Spinal cord (tissue), 10 donors: ENCODE measurements around the gene ARID3A. TPM values are rescaled to one million over a fixed set of nuclear protein-coding genes. Genes with fewer than 3 reads are reported as not detected.
A peak's percentile ranks its signal among the peaks of the same experiment; 100 is the strongest.

Experiments used
- DNase-seq, 6 donors: peaks; one replicate each; pipeline versions ENCODE4 v3.0.0 to v3.0.0-alpha.2; 2013 to 2015; ENCODE audit warnings: low spot score in 6 of 6, low read depth in 4 of 6
- H3K27ac ChIP-seq: one replicate; pipeline ENCODE4 v1.5.1; 2013; ENCODE audit warnings: low read depth, low read length, control low read depth
- H3K27me3 ChIP-seq: one replicate; pipeline ENCODE4 v1.6.1; 2013; ENCODE audit warnings: low read length; ENCODE audit not compliant: control insufficient read depth, insufficient read depth
- H3K36me3 ChIP-seq: one replicate; pipeline ENCODE4 v1.6.1; 2013; ENCODE audit warnings: low read length; ENCODE audit not compliant: control insufficient read depth, insufficient read depth
- H3K4me1 ChIP-seq: one replicate; pipeline ENCODE4 v1.6.1; 2013; ENCODE audit warnings: low read length; ENCODE audit not compliant: control insufficient read depth, insufficient read depth
- H3K4me3 ChIP-seq: one replicate; pipeline ENCODE4 v1.5.1; 2013; ENCODE audit warnings: low read depth, low read length, control low read depth
- H3K9me3 ChIP-seq: one replicate; pipeline ENCODE4 v1.6.1; 2013; ENCODE audit warnings: low read length; ENCODE audit not compliant: control insufficient read depth, insufficient read depth
- WGBS: methylation state at CpG from one replicate; pipeline ENCODE4 v1.1.5; 2013; ENCODE audit warnings: missing lambda C conversion rate; ENCODE audit not compliant: insufficient coverage; 5-methylcytosine and 5-hydroxymethylcytosine counted together
- polyA plus RNA-seq, 2 donors: library from polyadenylated mRNA; unstranded; fragments of 120-200 nt; gene quantifications; one replicate each; pipeline ENCODE4 v1.2.1, GENCODE V29; 2013; ENCODE audit not compliant: insufficient read length in 2 of 2
- total RNA-seq, 2 donors: library from RNA; depleted of rRNA in 1 of 2; stranded (reverse); fragments of 120-200 nt in 1 of 2; fragments of >200 nt in 1 of 2; gene quantifications; one replicate each; pipeline versions ENCODE4 v1.2.3 to v1.2.4, GENCODE V29; 2013 to 2014
- donor health status: healthy.

Gene ARID3A
- total and polyA plus RNA-seq, 4 donors, result 4.8 to 14.8 (median 8.9) TPM

- Histone ChIP-seq H3K9me3 (no peaks in the 10 kb centered on the region), H3K36me3 (peaks cover 46% of the 10 kb centered on the region), H3K27ac (peak within 1 kb of the TSS; percentile 88), H3K4me1 (peaks cover 33% of the 10 kb centered on the region), H3K27me3 (no peaks in the 10 kb centered on the region), H3K4me3 (peak within 1 kb of the TSS; percentile 99)
- peak; percentile 80 to 99 (median 92) for DNase-seq
- under 1% methylated on average over 78 of the region's 78 CpGs for WGBS
Observed at GRCh38 chr19:984165-984967, 58.5 kb downstream of the ARID3A start, which contains the start of gene WDR18. TSS of gene WDR18 (plus strand) at chr19:984345. CDS start at chr19:984354, 9 bp downstream.

GRCh38 chr19:986083-986482 is 60.2 kb downstream of the ARID3A start:
- WGBS, result 99% methylated on average over 10 of the region's 14 CpGs
- H3K27ac ChIP-seq, result no peak overlapping the region
- peaks cover 59% of the 10 kb centered on the region for H3K36me3 ChIP-seq
- no peaks in the 10 kb centered on the region for H3K9me3 ChIP-seq
- peaks cover 26% of the 10 kb centered on the region for H3K4me1 ChIP-seq
- no peak for DNase-seq
- no peak overlapping the region for H3K4me3 ChIP-seq
- no peaks in the 10 kb centered on the region for H3K27me3 ChIP-seq

- H3K4me3 ChIP-seq, result no peak overlapping the region
- H3K36me3 ChIP-seq, result peaks cover 76% of the 10 kb centered on the region
- H3K9me3 ChIP-seq, result no peaks in the 10 kb centered on the region
- DNase-seq, result no peak
- 93% methylated on average over 14 of the region's 14 CpGs for WGBS
- no peak overlapping the region for H3K27ac ChIP-seq
- peaks cover 18% of the 10 kb centered on the region for H3K4me1 ChIP-seq
- H3K27me3 ChIP-seq, result no peaks in the 10 kb centered on the region
Observed at GRCh38 chr19:988081-988480, 62.2 kb downstream of the ARID3A start.

GRCh38 chr19:988510-988909 is 62.7 kb downstream of the ARID3A start:
- H3K4me3 ChIP-seq, result no peak overlapping the region
- peaks cover 14% of the 10 kb centered on the region for H3K4me1 ChIP-seq
- 91% methylated on average over 15 of the region's 15 CpGs for WGBS
- no peaks in the 10 kb centered on the region for H3K27me3 ChIP-seq
- no peak overlapping the region for H3K27ac ChIP-seq
- no peak for DNase-seq
- H3K9me3 ChIP-seq, result no peaks in the 10 kb centered on the region
- peaks cover 80% of the 10 kb centered on the region for H3K36me3 ChIP-seq

GRCh38 chr19:989381-990081 is 63.7 kb downstream of the ARID3A start:
- Histone ChIP-seq H3K27me3 (no peaks in the 10 kb centered on the region), H3K4me3 (no peak overlapping the region), H3K36me3 (peaks cover 88% of the 10 kb centered on the region), H3K27ac (no peak overlapping the region), H3K4me1 (peaks cover 8% of the 10 kb centered on the region), H3K9me3 (no peaks in the 10 kb centered on the region)
- DNase-seq, result no peak
- WGBS, result 91% methylated on average over 25 of the region's 25 CpGs

- H3K36me3 ChIP-seq, result peaks cover 94% of the 10 kb centered on the region
- 93% methylated on average over 27 of the region's 27 CpGs for whole genome bisulfite sequencing
Observed at GRCh38 chr19:990119-990571, 64.3 kb downstream of the ARID3A start.

GRCh38 chr19:990746-991145 is 64.9 kb downstream of the ARID3A start:
- Histone ChIP-seq H3K9me3 (no peaks in the 10 kb centered on the region), H3K27me3 (peaks cover 6% of the 10 kb centered on the region), H3K27ac (no peak overlapping the region), H3K36me3 (peaks cover 97% of the 10 kb centered on the region), H3K4me3 (no peak overlapping the region), H3K4me1 (peaks cover 7% of the 10 kb centered on the region)
- 97% methylated on average over 23 of the region's 23 CpGs for WGBS
- no peak for DNase-seq

More at GRCh38 chr19:990119-990571, 64.3 kb downstream of the ARID3A start:
- H3K27me3 ChIP-seq, result peaks cover under 1% of the 10 kb centered on the region
- peaks cover 3% of the 10 kb centered on the region for H3K4me1 ChIP-seq
- no peaks in the 10 kb centered on the region for H3K9me3 ChIP-seq
- H3K27ac ChIP-seq, result no peak overlapping the region
- no peak for DNase-seq
- H3K4me3 ChIP-seq, result no peak overlapping the region

- WGBS, result 80% methylated on average over 20 of the region's 47 CpGs
- Histone ChIP-seq H3K4me1 (peaks cover 13% of the 10 kb centered on the region), H3K27me3 (peaks cover 12% of the 10 kb centered on the region), H3K36me3 (peaks cover 94% of the 10 kb centered on the region), H3K9me3 (no peaks in the 10 kb centered on the region), H3K27ac (no peak overlapping the region), H3K4me3 (no peak overlapping the region)
- DNase-seq, result no peak
Observed at GRCh38 chr19:991174-991931, 65.5 kb downstream of the ARID3A start.

GRCh38 chr19:991932-992669 is 66.3 kb downstream of the ARID3A start:
- Histone ChIP-seq H3K4me1 (peaks cover 17% of the 10 kb centered on the region), H3K27ac (no peak overlapping the region), H3K36me3 (peaks cover 87% of the 10 kb centered on the region), H3K9me3 (no peaks in the 10 kb centered on the region), H3K4me3 (no peak overlapping the region), H3K27me3 (peaks cover 18% of the 10 kb centered on the region)
- 91% methylated on average over 32 of the region's 42 CpGs for WGBS
- DNase-seq, result no peak
